ENCODE measurements around the gene ZSCAN32. TPM values are rescaled to one million over a fixed set of nuclear protein-coding genes. Genes with fewer than 3 reads are reported as not detected.

Gene ZSCAN32
- total RNA-seq, 4 donors from 2014 or later: 12.9 to 16.1 (median 15.2) TPM

- intact Hi-C loops (cut with DNase I): no loop called here
- H3K4me3 ChIP-seq: no peak overlapping the region
- H3K4me1 ChIP-seq: no peaks in the 10 kb centered on the region
- DNase-seq (ENCODE audit: extremely low spot score): no peak
- H3K9me3 ChIP-seq: no peaks in the 10 kb centered on the region
- H3K36me3 ChIP-seq: no peaks in the 10 kb centered on the region
- no peaks in the 10 kb centered on the region for H3K27me3 ChIP-seq
- 72% methylated on average over 13 of the region's 13 CpGs for WGBS
- no peak overlapping the region for H3K27ac ChIP-seq (replicated peaks in 1 of 4)
- no peak for TF ChIP-seq POLR2AphosphoS5 (IDR thresholded peaks at IDR 0.05)
- TF ChIP-seq, protein P1, sequence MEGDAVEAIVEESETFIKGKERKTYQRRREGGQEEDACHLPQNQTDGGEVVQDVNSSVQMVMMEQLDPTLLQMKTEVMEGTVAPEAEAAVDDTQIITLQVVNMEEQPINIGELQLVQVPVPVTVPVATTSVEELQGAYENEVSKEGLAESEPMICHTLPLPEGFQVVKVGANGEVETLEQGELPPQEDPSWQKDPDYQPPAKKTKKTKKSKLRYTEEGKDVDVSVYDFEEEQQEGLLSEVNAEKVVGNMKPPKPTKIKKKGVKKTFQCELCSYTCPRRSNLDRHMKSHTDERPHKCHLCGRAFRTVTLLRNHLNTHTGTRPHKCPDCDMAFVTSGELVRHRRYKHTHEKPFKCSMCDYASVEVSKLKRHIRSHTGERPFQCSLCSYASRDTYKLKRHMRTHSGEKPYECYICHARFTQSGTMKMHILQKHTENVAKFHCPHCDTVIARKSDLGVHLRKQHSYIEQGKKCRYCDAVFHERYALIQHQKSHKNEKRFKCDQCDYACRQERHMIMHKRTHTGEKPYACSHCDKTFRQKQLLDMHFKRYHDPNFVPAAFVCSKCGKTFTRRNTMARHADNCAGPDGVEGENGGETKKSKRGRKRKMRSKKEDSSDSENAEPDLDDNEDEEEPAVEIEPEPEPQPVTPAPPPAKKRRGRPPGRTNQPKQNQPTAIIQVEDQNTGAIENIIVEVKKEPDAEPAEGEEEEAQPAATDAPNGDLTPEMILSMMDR (IDR thresholded peaks at IDR 0.05): no peak
- TF ChIP-seq POLR2A (IDR thresholded peaks at IDR 0.05; ENCODE audit: low read depth): no peak
- TF ChIP-seq EP300 (IDR thresholded peaks at IDR 0.05): no peak
Observed at GRCh38 chr16:3349175-3349574, 51.6 kb downstream of the ZSCAN32 start.

- Histone ChIP-seq H3K27ac (replicated peaks in 1 of 4) (no peak overlapping the region), H3K4me1 (no peaks in the 10 kb centered on the region), H3K9me3 (no peaks in the 10 kb centered on the region), H3K36me3 (no peaks in the 10 kb centered on the region), H3K4me3 (no peak overlapping the region), H3K27me3 (no peaks in the 10 kb centered on the region)
- no peak for DNase-seq (ENCODE audit: extremely low spot score)
- intact Hi-C loops (cut with DNase I): no loop called here
- WGBS: 69% methylated on average over 4 of the region's 4 CpGs
- TF ChIP-seq POLR2A (IDR thresholded peaks at IDR 0.05; ENCODE audit: low read depth) (no peak), EP300 (IDR thresholded peaks at IDR 0.05) (no peak), POLR2AphosphoS5 (IDR thresholded peaks at IDR 0.05) (no peak)
- TF ChIP-seq, protein P1 (IDR thresholded peaks at IDR 0.05): no peak
Observed at GRCh38 chr16:3348547-3349167, 52.1 kb downstream of the ZSCAN32 start.

DNA sequence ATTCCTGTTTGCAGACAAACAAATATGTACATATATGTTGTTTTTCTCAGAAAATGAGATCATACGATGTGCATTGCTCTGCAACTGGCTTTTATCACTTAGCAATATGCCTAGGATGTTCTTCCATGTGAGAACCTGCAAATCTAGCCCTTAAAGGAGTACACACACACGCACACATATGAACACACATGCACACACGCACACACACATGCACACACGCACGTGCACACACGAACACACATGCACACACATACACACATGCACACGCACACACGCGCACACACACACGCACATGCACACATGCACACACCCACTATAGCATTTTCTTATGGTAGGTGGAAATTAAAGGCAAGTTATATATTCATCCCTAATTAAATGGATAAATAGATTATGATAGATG, 53.2 kb downstream of the ZSCAN32 start:
- Histone ChIP-seq H3K27ac (replicated peaks in 1 of 4) (no peak overlapping the region), H3K27me3 (no peaks in the 10 kb centered on the region), H3K4me3 (no peak overlapping the region), H3K36me3 (no peaks in the 10 kb centered on the region), H3K9me3 (no peaks in the 10 kb centered on the region), H3K4me1 (no peaks in the 10 kb centered on the region)
- 67% methylated on average over 10 of the region's 10 CpGs for WGBS
- TF ChIP-seq, protein P1 (IDR thresholded peaks at IDR 0.05): no peak
- TF ChIP-seq POLR2AphosphoS5 (IDR thresholded peaks at IDR 0.05): no peak
- TF ChIP-seq EP300 (IDR thresholded peaks at IDR 0.05): no peak
- no peak for TF ChIP-seq POLR2A (IDR thresholded peaks at IDR 0.05; ENCODE audit: low read depth)
- intact Hi-C loops (cut with DNase I): no loop called here
- DNase-seq (ENCODE audit: extremely low spot score): no peak

DNA sequence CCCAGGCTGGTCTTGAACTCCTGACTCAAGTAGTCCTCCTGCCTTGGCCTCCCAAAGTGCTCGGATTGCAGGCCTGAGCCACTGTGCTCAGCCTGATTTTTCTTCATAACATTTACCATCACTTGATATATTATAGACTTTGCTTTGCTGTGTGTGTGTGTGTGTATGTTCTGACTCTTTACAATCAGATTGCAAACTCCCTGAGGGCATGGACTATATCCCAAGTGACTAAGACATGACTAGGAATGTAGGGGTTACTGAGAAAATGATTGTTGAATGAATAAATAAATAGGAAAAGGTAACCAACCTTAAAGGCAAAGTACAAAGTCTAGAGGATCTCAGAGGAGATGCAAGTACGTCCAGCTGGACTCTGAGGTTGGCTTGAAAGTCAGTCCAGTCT, 54.8 kb downstream of the ZSCAN32 start:
- 58% methylated on average over 2 of the region's 2 CpGs for WGBS
- no peak overlapping the region for H3K27ac ChIP-seq (replicated peaks in 1 of 4)

More for the DNA sequence above, 54.8 kb downstream of the ZSCAN32 start:
- no peak for DNase-seq (ENCODE audit: extremely low spot score)
- Histone ChIP-seq H3K9me3 (no peaks in the 10 kb centered on the region), H3K36me3 (no peaks in the 10 kb centered on the region), H3K4me1 (no peaks in the 10 kb centered on the region), H3K4me3 (no peak overlapping the region), H3K27me3 (no peaks in the 10 kb centered on the region)
- TF ChIP-seq POLR2AphosphoS5 (IDR thresholded peaks at IDR 0.05) (no peak), EP300 (IDR thresholded peaks at IDR 0.05) (no peak), POLR2A (IDR thresholded peaks at IDR 0.05; ENCODE audit: low read depth) (no peak)
- TF ChIP-seq, protein P1 (IDR thresholded peaks at IDR 0.05): no peak
- intact Hi-C loops (cut with DNase I): no loop called here

Other genes starting within 250 kb of the ZSCAN32 start
- gene OR1F1, start 212.8 kb downstream of the ZSCAN32 start, total RNA-seq: not detected
- 1 to 10 TPM; 5.8 to 8.2 (median 7.1) TPM for gene ZNF200, start 165.8 kb downstream of the ZSCAN32 start, total RNA-seq
- 1 to 10 TPM; 1.2 to 4.0 (median 1.5) TPM for gene MEFV, start 144.4 kb downstream of the ZSCAN32 start, total RNA-seq
- gene ZNF263, start 117.5 kb downstream of the ZSCAN32 start, total RNA-seq: 10 to 100 TPM; 31.1 to 54.3 (median 42.8) TPM
- gene TIGD7, start 95.6 kb downstream of the ZSCAN32 start, total RNA-seq: 1 to 10 TPM; 4.6 to 8.3 (median 7.6) TPM
- gene ZNF75A, start 95.5 kb downstream of the ZSCAN32 start, total RNA-seq: 10 to 100 TPM; 15.4 to 18.9 (median 16.9) TPM
- gene OR2C1, start 45.1 kb downstream of the ZSCAN32 start, total RNA-seq: not detected
- 10 to 100 TPM in 3 of 4 donors, 1 to 10 TPM in 1; 8.9 to 23.2 (median 16.4) TPM for gene ZNF174, start 211 bp upstream of the ZSCAN32 start, total RNA-seq
- 1 to 10 TPM; 1.5 to 2.2 (median 1.8) TPM for gene ZNF597, start 42.5 kb upstream of the ZSCAN32 start, total RNA-seq
- gene NAA60, start 42.7 kb upstream of the ZSCAN32 start, total RNA-seq: 10 to 100 TPM; 28.0 to 59.8 (median 47.8) TPM
- gene C16orf90, start 94.5 kb upstream of the ZSCAN32 start, total RNA-seq: not detected
- 10 to 100 TPM; 25.0 to 31.5 (median 26.9) TPM for gene CLUAP1, start 100.0 kb upstream of the ZSCAN32 start, total RNA-seq
- gene NLRC3, start 176.4 kb upstream of the ZSCAN32 start, total RNA-seq: 1 to 10 TPM in 1 of 4 donors, under 1 TPM in 3; 0.57 to 2.5 (median 0.95) TPM
- gene SLX4, start 210.6 kb upstream of the ZSCAN32 start, total RNA-seq: 1 to 10 TPM; 3.0 to 5.8 (median 3.9) TPM

Measured in esophagus muscularis mucosa (tissue), 4 donors.